ENCODE results near the gene ZNF385B. TPM values are rescaled to one million over a fixed set of nuclear protein-coding genes. Genes with fewer than 3 reads are reported as not detected.

ZNF385B gene
- total RNA-seq, 5 donors from 2014 or later (not counting 1 experiment from before 2014, with no cell fraction given): 0.12 TPM; not detected in 4

GRCh38 chr2:179441551-179441950, 419.9 kb downstream of the ZNF385B start:
- Mint-ChIP-seq H3K27me3 (peaks cover 5 to 36% of the 10 kb centered on the region in 2 donors), H3K4me3 (no peak overlapping the region), H3K36me3 (no peaks in the 10 kb centered on the region), H3K4me1 (no peaks in the 10 kb centered on the region), H3K27ac (no peak overlapping the region), H3K9me3 (no peaks in the 10 kb centered on the region)
- H3K9me3 ChIP-seq: no peaks in the 10 kb centered on the region
- peaks cover 0 to 5% of the 10 kb centered on the region in 2 experiments for H3K27me3 ChIP-seq (replicated peaks in 1 of 2; ENCODE audit: control insufficient read depth in 2 of 2, extremely low read depth in 1 of 2, insufficient read depth in 2 of 2, low read length in 1 of 2)
- no peak for ATAC-seq (replicated peaks in 1 of 4)
- H3K27ac ChIP-seq (ENCODE audit: low read length): no peak overlapping the region
- no peak for DNase-seq
- ChIA-PET CTCF (interaction anchor here in 1 of 2 donors (1.2 kb wide), 1 partner anchor 223 kb away, joined by 3 read pairs; no protein-coding TSS in a partner anchor), POLR2A (no interaction called here)
- no peak overlapping the region for H3K4me3 ChIP-seq (ENCODE audit: control insufficient read depth in 1 of 2, extremely low read depth in 1 of 2, low read length in 1 of 2)
- WGBS (ENCODE audit: insufficient coverage): no CpG with 5 or more reads among the region's 2 CpGs
- no peaks in the 10 kb centered on the region for H3K4me1 ChIP-seq (ENCODE audit: control insufficient read depth in 1 of 2, extremely low read depth in 1 of 2, insufficient read depth in 2 of 2, low read length in 2 of 2)
- no peaks in the 10 kb centered on the region for H3K36me3 ChIP-seq (ENCODE audit: control insufficient read depth in 2 of 2, extremely low read depth in 1 of 2, insufficient read depth in 1 of 2, low read length in 1 of 2)

- Mint-ChIP-seq H3K27ac (no peak overlapping the region), H3K9me3 (no peaks in the 10 kb centered on the region), H3K36me3 (no peaks in the 10 kb centered on the region), H3K27me3 (peaks cover 3 to 36% of the 10 kb centered on the region in 2 donors), H3K4me1 (no peaks in the 10 kb centered on the region), H3K4me3 (no peak overlapping the region)
- Histone ChIP-seq H3K36me3 (ENCODE audit: control insufficient read depth in 2 of 2, extremely low read depth in 1 of 2, insufficient read depth in 1 of 2, low read length in 1 of 2) (no peaks in the 10 kb centered on the region), H3K27me3 (replicated peaks in 1 of 2; ENCODE audit: control insufficient read depth in 2 of 2, extremely low read depth in 1 of 2, insufficient read depth in 2 of 2, low read length in 1 of 2) (peaks cover 0 to 5% of the 10 kb centered on the region in 2 experiments), H3K9me3 (no peaks in the 10 kb centered on the region), H3K27ac (ENCODE audit: low read length) (no peak overlapping the region), H3K4me1 (ENCODE audit: control insufficient read depth in 1 of 2, extremely low read depth in 1 of 2, insufficient read depth in 2 of 2, low read length in 2 of 2) (no peaks in the 10 kb centered on the region), H3K4me3 (ENCODE audit: control insufficient read depth in 1 of 2, extremely low read depth in 1 of 2, low read length in 1 of 2) (no peak overlapping the region)
- WGBS (ENCODE audit: insufficient coverage): 100% methylated on average over 1 of the region's 5 CpGs
- DNase-seq: peak in 2 of 35 experiments; percentile 3 to 56
- no peak for ATAC-seq (replicated peaks in 1 of 4)
- ChIA-PET POLR2A (no interaction called here), CTCF (interaction anchor here in 1 of 2 donors (0.7 to 1.3 kb wide), 2 partner anchors 18 to 644 kb away, joined by 3 to 4 read pairs; no protein-coding TSS in a partner anchor)
Measured at GRCh38 chr2:179440642-179441251, 420.7 kb downstream of the ZNF385B start.

- peaks cover 3 to 32% of the 10 kb centered on the region in 2 donors for H3K27me3 Mint-ChIP-seq
- ATAC-seq (replicated peaks in 1 of 4) (no peak), DNase-seq (no peak)
- H3K9me3 ChIP-seq: no peaks in the 10 kb centered on the region
- H3K4me1 Mint-ChIP-seq: no peaks in the 10 kb centered on the region
- ChIA-PET POLR2A (no interaction called here), CTCF (interaction anchor here (0.7 to 1.0 kb wide), 2 partner anchors 219 kb away, joined by 3 to 4 read pairs; no protein-coding TSS in a partner anchor)
- H3K36me3 Mint-ChIP-seq: no peaks in the 10 kb centered on the region
- 30% methylated on average over 2 of the region's 4 CpGs for WGBS (ENCODE audit: insufficient coverage)
- H3K4me1 ChIP-seq (ENCODE audit: control insufficient read depth in 1 of 2, extremely low read depth in 1 of 2, insufficient read depth in 2 of 2, low read length in 2 of 2): no peaks in the 10 kb centered on the region
- H3K27me3 ChIP-seq (replicated peaks in 1 of 2; ENCODE audit: control insufficient read depth in 2 of 2, extremely low read depth in 1 of 2, insufficient read depth in 2 of 2, low read length in 1 of 2): peaks cover 0 to 5% of the 10 kb centered on the region in 2 experiments
- H3K4me3 ChIP-seq (ENCODE audit: control insufficient read depth in 1 of 2, extremely low read depth in 1 of 2, low read length in 1 of 2): no peak overlapping the region
- no peak overlapping the region for H3K27ac Mint-ChIP-seq
- no peak overlapping the region for H3K27ac ChIP-seq (ENCODE audit: low read length)
- no peak overlapping the region for H3K4me3 Mint-ChIP-seq
- no peaks in the 10 kb centered on the region for H3K9me3 Mint-ChIP-seq
- no peaks in the 10 kb centered on the region for H3K36me3 ChIP-seq (ENCODE audit: control insufficient read depth in 2 of 2, extremely low read depth in 1 of 2, insufficient read depth in 1 of 2, low read length in 1 of 2)
Measured at GRCh38 chr2:179438654-179439053, 422.8 kb downstream of the ZNF385B start.

- no CpG with 5 or more reads among the region's 3 CpGs for WGBS (ENCODE audit: insufficient coverage)
- Mint-ChIP-seq H3K9me3 (no peaks in the 10 kb centered on the region), H3K27ac (no peak overlapping the region), H3K27me3 (peaks cover 3 to 22% of the 10 kb centered on the region in 2 donors), H3K4me1 (no peaks in the 10 kb centered on the region), H3K36me3 (no peaks in the 10 kb centered on the region), H3K4me3 (no peak overlapping the region)
- Histone ChIP-seq H3K27me3 (replicated peaks in 1 of 2; ENCODE audit: control insufficient read depth in 2 of 2, extremely low read depth in 1 of 2, insufficient read depth in 2 of 2, low read length in 1 of 2) (peaks cover 0 to 2% of the 10 kb centered on the region in 2 experiments), H3K4me3 (ENCODE audit: control insufficient read depth in 1 of 2, extremely low read depth in 1 of 2, low read length in 1 of 2) (no peak overlapping the region), H3K27ac (ENCODE audit: low read length) (no peak overlapping the region), H3K36me3 (ENCODE audit: control insufficient read depth in 2 of 2, extremely low read depth in 1 of 2, insufficient read depth in 1 of 2, low read length in 1 of 2) (no peaks in the 10 kb centered on the region), H3K4me1 (ENCODE audit: control insufficient read depth in 1 of 2, extremely low read depth in 1 of 2, insufficient read depth in 2 of 2, low read length in 2 of 2) (no peaks in the 10 kb centered on the region), H3K9me3 (no peaks in the 10 kb centered on the region)
- POLR2A ChIA-PET: no interaction called here
- ATAC-seq (replicated peaks in 1 of 4): no peak
- CTCF ChIA-PET: no interaction called here
- no peak for DNase-seq
Measured at GRCh38 chr2:179437430-179437829, 424.0 kb downstream of the ZNF385B start.

- Mint-ChIP-seq H3K36me3 (no peaks in the 10 kb centered on the region), H3K27me3 (peaks cover 3 to 13% of the 10 kb centered on the region in 2 donors), H3K4me3 (no peak overlapping the region), H3K9me3 (no peaks in the 10 kb centered on the region), H3K27ac (no peak overlapping the region), H3K4me1 (no peaks in the 10 kb centered on the region)
- no CpG with 5 or more reads among the region's 2 CpGs for WGBS (ENCODE audit: insufficient coverage)
- H3K4me1 ChIP-seq (ENCODE audit: control insufficient read depth in 1 of 2, extremely low read depth in 1 of 2, insufficient read depth in 2 of 2, low read length in 2 of 2): no peaks in the 10 kb centered on the region
- H3K27ac ChIP-seq (ENCODE audit: low read length): no peak overlapping the region
- H3K36me3 ChIP-seq (ENCODE audit: control insufficient read depth in 2 of 2, extremely low read depth in 1 of 2, insufficient read depth in 1 of 2, low read length in 1 of 2): no peaks in the 10 kb centered on the region
- POLR2A ChIA-PET: interaction anchor here in 1 of 2 donors (0.6 kb wide), 1 partner anchor 274 kb away, joined by 4 read pairs; no protein-coding TSS in a partner anchor
- H3K27me3 ChIP-seq (replicated peaks in 1 of 2; ENCODE audit: control insufficient read depth in 2 of 2, extremely low read depth in 1 of 2, insufficient read depth in 2 of 2, low read length in 1 of 2): no peaks in the 10 kb centered on the region
- DNase-seq: no peak
- no peaks in the 10 kb centered on the region for H3K9me3 ChIP-seq
- H3K4me3 ChIP-seq (ENCODE audit: control insufficient read depth in 1 of 2, extremely low read depth in 1 of 2, low read length in 1 of 2): no peak overlapping the region
- no peak for ATAC-seq (replicated peaks in 1 of 4)
- CTCF ChIA-PET: interaction anchor here in 1 of 2 donors (1.1 kb wide), 1 partner anchor 10 kb away, joined by 4 read pairs; no protein-coding TSS in a partner anchor
Measured at GRCh38 chr2:179435566-179435965, 425.8 kb downstream of the ZNF385B start.

- ChIA-PET POLR2A (interaction anchor here in 1 of 2 donors (0.6 kb wide), 1 partner anchor 273 kb away, joined by 4 read pairs; no protein-coding TSS in a partner anchor), CTCF (interaction anchor here (0.6 to 1.1 kb wide), 2 partner anchors 9 to 216 kb away, joined by 3 to 4 read pairs; no protein-coding TSS in a partner anchor)
- no peaks in the 10 kb centered on the region for H3K36me3 ChIP-seq (ENCODE audit: control insufficient read depth in 2 of 2, extremely low read depth in 1 of 2, insufficient read depth in 1 of 2, low read length in 1 of 2)
- WGBS (ENCODE audit: insufficient coverage): no CpG with 5 or more reads among the region's 4 CpGs
- Mint-ChIP-seq H3K9me3 (no peaks in the 10 kb centered on the region), H3K4me3 (no peak overlapping the region), H3K27me3 (peaks cover 3 to 13% of the 10 kb centered on the region in 2 donors), H3K27ac (no peak overlapping the region), H3K36me3 (no peaks in the 10 kb centered on the region), H3K4me1 (no peaks in the 10 kb centered on the region)
- DNase-seq (no peak), ATAC-seq (replicated peaks in 1 of 4) (no peak)
- H3K4me3 ChIP-seq (ENCODE audit: control insufficient read depth in 1 of 2, extremely low read depth in 1 of 2, low read length in 1 of 2): no peak overlapping the region
- H3K27me3 ChIP-seq (replicated peaks in 1 of 2; ENCODE audit: control insufficient read depth in 2 of 2, extremely low read depth in 1 of 2, insufficient read depth in 2 of 2, low read length in 1 of 2): no peaks in the 10 kb centered on the region
- H3K27ac ChIP-seq (ENCODE audit: low read length): no peak overlapping the region
- no peaks in the 10 kb centered on the region for H3K4me1 ChIP-seq (ENCODE audit: control insufficient read depth in 1 of 2, extremely low read depth in 1 of 2, insufficient read depth in 2 of 2, low read length in 2 of 2)
- H3K9me3 ChIP-seq: no peaks in the 10 kb centered on the region
Measured at GRCh38 chr2:179435000-179435399, 426.4 kb downstream of the ZNF385B start.

Measured in T-cell (primary cell).